MM.1S (cell line): ENCODE results near the gene LILRA1.

Experiments used
- DNase-seq: peaks from one replicate; pipeline ENCODE4 v3.0.0-alpha.2; 2015
- H2AFZ ChIP-seq: fragments of 300-600 bp; sonication (generic); 2 replicates; pipeline ENCODE4 v1.6.0; 2016; ENCODE audit warnings: antibody characterized with exemption, low read length
- H3F3A ChIP-seq: fragments of 300-600 bp; sonication (generic); 2 replicates; pipeline ENCODE4 v1.6.1; 2016; ENCODE audit warnings: mild to moderate bottlenecking, antibody characterized with exemption, low read length, moderate library complexity, mixed read lengths; ENCODE audit not compliant: insufficient read depth
- H3K27ac ChIP-seq: fragments of 300-600 bp; sonication (generic); 2 replicates; pipeline ENCODE4 v1.5.1; 2016; ENCODE audit warnings: mild to moderate bottlenecking, low read length
- H3K27me3 ChIP-seq: fragments of 300-600 bp; sonication (generic); replicated peaks from 2 replicates; pipeline ENCODE4 v1.6.0; 2016; ENCODE audit warnings: low read length; ENCODE audit not compliant: insufficient read depth
- H3K36me3 ChIP-seq: fragments of 300-600 bp; sonication (generic); replicated peaks from 2 replicates; pipeline ENCODE4 v1.6.1; 2016; ENCODE audit warnings: mild to moderate bottlenecking, low read length, mixed read lengths; ENCODE audit not compliant: insufficient read depth
- H3K4me1 ChIP-seq: fragments of 300-600 bp; sonication (generic); 2 replicates; pipeline ENCODE4 v1.6.1; 2016; ENCODE audit warnings: low read length, mixed read lengths
- H3K4me2 ChIP-seq: fragments of 300-600 bp; sonication (generic); 2 replicates; pipeline ENCODE4 v1.6.0; 2016; ENCODE audit warnings: low read depth, low read length
- H3K4me3 ChIP-seq: fragments of 300-600 bp; sonication (generic); 2 replicates; pipeline ENCODE4 v1.5.1; 2016; ENCODE audit warnings: low read length, mixed read lengths
- H3K79me2 ChIP-seq: fragments of 300-600 bp; sonication (generic); 2 replicates; pipeline ENCODE4 v1.6.1; 2016; ENCODE audit warnings: mixed run types, low read length, mixed read lengths
- H3K9ac ChIP-seq: fragments of 300-600 bp; sonication (generic); 2 replicates; pipeline ENCODE4 v1.6.1; 2016; ENCODE audit warnings: low read length, mixed read lengths
- H3K9me2 ChIP-seq: fragments of 300-600 bp; sonication (generic); replicated peaks from 2 replicates; pipeline ENCODE4 v1.6.1; 2016; ENCODE audit warnings: mild to moderate bottlenecking, low read length, mixed read lengths; ENCODE audit not compliant: insufficient read depth
- H3K9me3 ChIP-seq: fragments of 300-600 bp; sonication (generic); replicated peaks from 2 replicates; pipeline ENCODE4 v1.6.1; 2016; ENCODE audit warnings: mild to moderate bottlenecking, low read length, mixed read lengths; ENCODE audit not compliant: insufficient read depth
- H4K20me1 ChIP-seq: fragments of 300-600 bp; sonication (generic); 2 replicates; pipeline ENCODE4 v1.6.1; 2016; ENCODE audit warnings: mild to moderate bottlenecking, low read length, moderate library complexity, mixed read lengths; ENCODE audit not compliant: insufficient read depth
- EZH2 ChIP-seq: fragments of 300-600 bp; sonication (generic); optimal IDR thresholded peaks from 2 replicates; pipeline ENCODE3; 2017; ENCODE audit warnings: low read depth, mild to moderate bottlenecking, antibody characterized with exemption, low read length, mixed read lengths
- EZH2phosphoT487 ChIP-seq: fragments of 300-600 bp; sonication (generic); IDR thresholded peaks from 2 replicates; pipeline ENCODE4 v1.6.1; 2018; ENCODE audit warnings: antibody characterized with exemption, low read length
- TF ChIP-seq, protein P1 (sequence below): fragments of 300-600 bp; sonication (generic); IDR thresholded peaks from 2 replicates; pipeline ENCODE4 v1.5.1; 2016; ENCODE audit warnings: antibody characterized with exemption, low read length, mixed read lengths

Gene LILRA1

DNA sequence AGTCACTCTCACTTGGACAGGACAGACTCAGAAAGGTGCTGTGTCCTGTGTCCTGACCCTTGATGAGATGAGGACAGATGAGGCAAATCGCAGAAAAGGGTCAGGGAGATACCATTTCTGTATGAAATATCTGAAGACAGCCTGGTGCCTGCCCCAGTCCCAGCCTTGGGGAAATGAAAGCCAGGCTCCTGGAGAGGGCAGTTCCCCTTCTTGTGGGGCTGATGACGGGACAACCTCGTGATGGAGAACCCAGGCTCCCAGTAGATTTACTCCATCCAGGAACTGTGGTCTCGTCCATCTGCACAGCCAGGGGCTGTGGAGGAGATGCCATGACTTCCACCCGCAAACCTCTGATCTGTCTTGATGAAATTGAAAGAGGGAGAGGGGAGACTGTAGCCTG lies 50.6 kb downstream of the LILRA1 start:
- TF ChIP-seq EZH2phosphoT487 (no peak), EZH2 (no peak)
- TF ChIP-seq, protein P1, sequence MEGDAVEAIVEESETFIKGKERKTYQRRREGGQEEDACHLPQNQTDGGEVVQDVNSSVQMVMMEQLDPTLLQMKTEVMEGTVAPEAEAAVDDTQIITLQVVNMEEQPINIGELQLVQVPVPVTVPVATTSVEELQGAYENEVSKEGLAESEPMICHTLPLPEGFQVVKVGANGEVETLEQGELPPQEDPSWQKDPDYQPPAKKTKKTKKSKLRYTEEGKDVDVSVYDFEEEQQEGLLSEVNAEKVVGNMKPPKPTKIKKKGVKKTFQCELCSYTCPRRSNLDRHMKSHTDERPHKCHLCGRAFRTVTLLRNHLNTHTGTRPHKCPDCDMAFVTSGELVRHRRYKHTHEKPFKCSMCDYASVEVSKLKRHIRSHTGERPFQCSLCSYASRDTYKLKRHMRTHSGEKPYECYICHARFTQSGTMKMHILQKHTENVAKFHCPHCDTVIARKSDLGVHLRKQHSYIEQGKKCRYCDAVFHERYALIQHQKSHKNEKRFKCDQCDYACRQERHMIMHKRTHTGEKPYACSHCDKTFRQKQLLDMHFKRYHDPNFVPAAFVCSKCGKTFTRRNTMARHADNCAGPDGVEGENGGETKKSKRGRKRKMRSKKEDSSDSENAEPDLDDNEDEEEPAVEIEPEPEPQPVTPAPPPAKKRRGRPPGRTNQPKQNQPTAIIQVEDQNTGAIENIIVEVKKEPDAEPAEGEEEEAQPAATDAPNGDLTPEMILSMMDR = no peak
- H3K27ac ChIP-seq = no peak overlapping the region
- no peaks in the 10 kb centered on the region for H3K4me1 ChIP-seq

DNA sequence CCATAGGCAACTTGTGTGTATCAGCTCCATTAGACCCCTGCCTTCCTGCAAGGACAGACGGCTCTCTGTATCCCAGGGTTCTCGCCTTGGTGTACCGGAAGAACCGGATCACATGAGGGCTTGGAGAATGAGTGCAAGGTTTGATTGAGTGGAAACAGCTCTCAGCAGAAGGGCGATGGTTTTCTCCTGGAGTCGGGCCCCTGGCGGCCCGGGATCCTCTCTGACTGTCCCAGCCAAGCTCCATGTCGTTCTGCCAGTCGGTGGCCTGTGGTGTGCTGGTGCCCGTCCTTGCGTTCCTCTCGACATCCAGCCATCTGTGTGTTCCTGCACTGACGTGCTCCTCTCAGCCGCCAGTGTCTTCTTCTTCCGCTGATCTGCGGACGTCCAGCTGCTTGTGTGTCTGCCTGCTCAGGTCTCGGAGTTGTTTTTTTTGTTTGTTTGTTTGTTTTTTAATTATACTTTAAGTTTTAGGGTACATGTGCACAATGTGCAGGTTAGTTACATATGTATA lies 53.0 kb downstream of the LILRA1 start:
- H3K9me3 ChIP-seq = no peaks in the 10 kb centered on the region
- no peaks in the 10 kb centered on the region for H3K79me2 ChIP-seq
- no peak overlapping the region for H3K27ac ChIP-seq
- no peaks in the 10 kb centered on the region for H3K9me2 ChIP-seq
- no peak overlapping the region for H3K9ac ChIP-seq
- no peaks in the 10 kb centered on the region for H3K4me1 ChIP-seq
- peaks cover 63% of the 10 kb centered on the region for H3K27me3 ChIP-seq
- no peak overlapping the region for H3K4me3 ChIP-seq
- no peak overlapping the region for H2AFZ ChIP-seq
- DNase-seq = no peak
- H3K36me3 ChIP-seq = no peaks in the 10 kb centered on the region
- no peak overlapping the region for H3K4me2 ChIP-seq
- TF ChIP-seq, protein P1 = no peak
- no peak for TF ChIP-seq EZH2phosphoT487
- TF ChIP-seq EZH2 = no peak
- H3F3A ChIP-seq = no peaks in the 10 kb centered on the region
- no peaks in the 10 kb centered on the region for H4K20me1 ChIP-seq

More for the DNA sequence above, 50.6 kb downstream of the LILRA1 start:
- Histone ChIP-seq H3K27me3 (peaks cover 79% of the 10 kb centered on the region), H3K36me3 (no peaks in the 10 kb centered on the region), H3K4me3 (no peak overlapping the region), H3K9me3 (no peaks in the 10 kb centered on the region), H3K9ac (no peak overlapping the region), H3K4me2 (no peak overlapping the region), H4K20me1 (no peaks in the 10 kb centered on the region), H3F3A (no peaks in the 10 kb centered on the region), H3K9me2 (no peaks in the 10 kb centered on the region), H2AFZ (no peak overlapping the region), H3K79me2 (no peaks in the 10 kb centered on the region)
- DNase-seq = no peak

DNA sequence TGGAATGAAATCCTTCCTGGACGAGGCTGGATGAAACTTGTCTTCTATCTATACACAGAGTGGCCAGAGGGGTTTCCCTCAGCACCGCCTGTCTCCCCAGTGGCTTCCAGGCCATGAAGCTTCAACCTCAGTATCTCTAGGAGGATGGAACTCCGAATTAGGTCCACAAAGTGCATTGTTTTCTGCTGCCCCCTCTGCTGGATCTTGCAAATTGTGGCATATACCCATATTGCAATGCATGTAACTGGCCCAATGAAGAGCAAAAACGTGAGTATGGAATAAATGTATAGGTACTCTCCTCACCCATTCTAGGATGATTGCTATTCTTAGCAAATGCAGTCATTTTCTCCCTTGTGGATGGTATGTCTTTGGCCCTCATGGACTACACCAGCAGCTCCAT lies 54.7 kb downstream of the LILRA1 start:
- H4K20me1 ChIP-seq = no peaks in the 10 kb centered on the region
- H3K9ac ChIP-seq = no peak overlapping the region
- H3K4me2 ChIP-seq = no peak overlapping the region
- TF ChIP-seq, protein P1 = no peak
- TF ChIP-seq EZH2phosphoT487 = no peak
- no peak for TF ChIP-seq EZH2
- peaks cover 53% of the 10 kb centered on the region for H3K27me3 ChIP-seq
- no peaks in the 10 kb centered on the region for H3K9me2 ChIP-seq
- H3K4me3 ChIP-seq = no peak overlapping the region
- H3K4me1 ChIP-seq = no peaks in the 10 kb centered on the region
- H2AFZ ChIP-seq = no peak overlapping the region
- no peak overlapping the region for H3K27ac ChIP-seq
- no peaks in the 10 kb centered on the region for H3K9me3 ChIP-seq
- no peaks in the 10 kb centered on the region for H3K79me2 ChIP-seq
- no peak for DNase-seq
- H3F3A ChIP-seq = no peaks in the 10 kb centered on the region
- H3K36me3 ChIP-seq = no peaks in the 10 kb centered on the region
